HG03066 (cell line): ENCODE results near the gene RMI1.

Experiments
- ATAC-seq: cut with Tn5 transposase; IDR thresholded peaks from one replicate; pipeline ENCODE4 v1.9.1; 2021; ENCODE audit warnings: low read depth; ENCODE audit not compliant: unreplicated experiment

RMI1 gene

DNA sequence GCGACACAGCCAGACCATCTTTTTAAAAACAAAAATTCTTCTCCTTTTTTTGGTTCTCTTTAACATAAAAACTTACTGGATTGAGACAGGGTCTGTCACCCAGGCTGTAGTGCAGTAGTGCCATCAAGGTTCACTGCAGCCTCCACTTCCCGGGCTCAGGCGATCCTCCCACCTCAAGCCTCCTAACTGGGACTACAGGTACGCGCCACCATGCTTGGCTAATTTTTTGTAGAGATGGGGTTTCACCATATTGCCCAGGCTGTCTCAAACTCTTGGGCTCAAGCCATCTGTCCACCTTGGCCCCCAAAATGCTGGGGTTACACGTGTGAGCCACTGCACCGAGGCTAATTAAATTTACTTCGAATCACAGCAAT, 14.4 kb upstream of the RMI1 start:
- ATAC-seq: no peak

- no peak for ATAC-seq
These were observed 13.5 kb upstream of the RMI1 start for GRCh38 chr9:83967073-83967472.

DNA sequence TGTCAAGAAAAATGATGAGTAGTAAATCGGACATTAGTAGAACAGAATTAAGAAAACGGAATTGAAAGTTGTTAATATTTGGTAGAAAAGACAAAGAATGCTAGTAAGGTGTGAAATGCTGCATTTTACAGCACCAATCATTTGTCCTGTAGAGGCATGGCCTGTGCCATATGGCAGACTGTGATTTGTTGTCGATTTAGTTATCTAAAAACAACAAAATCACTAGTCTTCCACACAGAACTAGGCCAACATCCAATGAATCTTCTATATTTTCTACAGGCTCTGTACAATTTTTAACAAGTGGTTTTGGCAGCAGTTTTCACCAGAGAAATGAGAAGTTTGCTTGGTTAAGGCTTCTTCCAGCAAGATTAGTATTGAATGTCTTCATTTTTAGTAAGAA, 11.0 kb upstream of the RMI1 start:
- ATAC-seq: no peak

GRCh38 chr9:83971485-83971884, 9.1 kb upstream of the RMI1 start:
- no peak for ATAC-seq

- no peak for ATAC-seq
These were observed 8.3 kb upstream of the RMI1 start for GRCh38 chr9:83972286-83972685.

GRCh38 chr9:83975300-83975699, 5.3 kb upstream of the RMI1 start:
- ATAC-seq: no peak

- no peak for ATAC-seq
These were observed 4.2 kb upstream of the RMI1 start for GRCh38 chr9:83976372-83976771.

- no peak for ATAC-seq
These were observed 3.4 kb upstream of the RMI1 start for GRCh38 chr9:83977196-83977595.

GRCh38 chr9:83978992-83979811, 1.4 kb upstream of the RMI1 start:
- peak; percentile 19 for ATAC-seq

- ATAC-seq: peak; percentile 82
These were observed 702 bp upstream of the RMI1 start, which contains the start of gene HNRNPK for GRCh38 chr9:83979812-83980394. Gene HNRNPK, minus strand, starts transcription at chr9:83980215. Its CDS starts 1,963 bp downstream, at chr9:83978252.

- no peak for ATAC-seq
These were observed 694 bp downstream of the RMI1 start for GRCh38 chr9:83981126-83981871.

- ATAC-seq: no peak
These were observed 5.6 kb downstream of the RMI1 start for GRCh38 chr9:83986195-83986594.

DNA sequence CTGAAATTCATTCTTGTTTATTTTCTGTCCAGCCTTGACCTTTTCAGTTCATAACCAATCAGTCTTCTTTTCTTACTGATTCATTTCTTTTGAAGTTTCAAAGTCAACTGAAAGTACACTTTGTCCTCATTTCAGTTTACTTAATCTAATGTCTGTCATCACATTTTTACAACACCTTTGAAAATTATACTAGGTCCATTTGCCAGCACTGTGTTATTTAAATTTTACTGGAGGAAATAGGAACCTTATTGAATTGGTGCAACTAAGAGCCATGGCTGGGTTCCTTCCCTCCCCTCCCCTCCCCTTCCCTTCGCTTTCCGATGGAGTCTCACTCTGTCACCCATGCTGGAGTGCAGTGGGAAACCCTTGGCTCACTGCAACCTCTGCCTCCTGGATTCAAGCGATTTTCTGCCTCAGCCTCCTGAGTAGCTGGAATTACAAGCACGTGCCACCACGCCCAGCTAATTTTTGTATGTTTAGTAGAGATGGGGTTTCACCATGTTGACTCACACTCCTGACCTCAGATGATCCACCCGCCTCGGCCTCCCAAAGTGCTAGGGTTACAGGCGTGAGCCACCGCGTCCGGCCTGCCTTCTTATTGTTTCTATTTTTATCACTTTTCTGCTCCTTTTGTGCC, 6.3 kb downstream of the RMI1 start:
- no peak for ATAC-seq

- ATAC-seq: no peak
These were observed 6.8 kb downstream of the RMI1 start for GRCh38 chr9:83987402-83987791.

GRCh38 chr9:83988411-83988810, 7.8 kb downstream of the RMI1 start:
- no peak for ATAC-seq

GRCh38 chr9:83991355-83991754, 10.8 kb downstream of the RMI1 start:
- no peak for ATAC-seq

GRCh38 chr9:83992407-83992806, 11.8 kb downstream of the RMI1 start:
- ATAC-seq: no peak

DNA sequence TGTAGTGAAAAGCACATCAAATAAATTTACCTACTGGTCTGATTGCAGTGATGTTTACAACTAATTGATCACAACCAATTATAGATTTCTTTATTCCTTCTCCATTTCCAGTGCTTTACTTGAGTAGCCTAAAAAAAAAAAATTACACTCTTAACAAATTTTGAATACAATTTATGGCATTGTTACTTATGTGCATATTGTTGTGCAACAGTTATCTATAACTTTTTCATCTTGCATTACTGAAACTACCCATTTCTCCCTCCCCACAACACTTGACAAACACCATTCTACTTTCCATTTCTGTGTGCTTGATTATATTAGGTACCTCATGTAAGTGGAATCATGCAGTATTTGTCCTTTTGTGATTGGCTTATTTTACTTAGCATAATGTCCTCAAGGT, 12.3 kb downstream of the RMI1 start:
- ATAC-seq: no peak

GRCh38 chr9:83996126-83996525, 15.5 kb downstream of the RMI1 start:
- ATAC-seq: no peak

GRCh38 chr9:83999141-83999918, 18.7 kb downstream of the RMI1 start:
- ATAC-seq: no peak
